ENCODE data around the gene AMBP.
"Not testable (repeated sequence)": the region's sequence is repeated elsewhere in the genome, so short reads cannot be mapped to it uniquely, and the experiment has no call there.

The AMBP gene

GRCh38 chr9:114092336-114092735, 14.2 kb upstream of the AMBP start:
- DNase-seq (ENCODE audit: extremely low read depth in 1 of 2, low read depth in 1 of 2): no peak

- DNase-seq (ENCODE audit: extremely low read depth in 1 of 2, low read depth in 1 of 2): no peak
Measured at GRCh38 chr9:114091711-114092110, 13.6 kb upstream of the AMBP start.

- no peak for DNase-seq (ENCODE audit: extremely low read depth in 1 of 2, low read depth in 1 of 2)
Measured at GRCh38 chr9:114090798-114091197, 12.7 kb upstream of the AMBP start.

GRCh38 chr9:114089206-114089840, 11.2 kb upstream of the AMBP start:
- DNase-seq (ENCODE audit: extremely low read depth in 1 of 2, low read depth in 1 of 2): no peak

- no peak for DNase-seq (ENCODE audit: extremely low read depth in 1 of 2, low read depth in 1 of 2)
Measured at GRCh38 chr9:114088571-114089170, 10.6 kb upstream of the AMBP start.

- no peak for DNase-seq (ENCODE audit: extremely low read depth in 1 of 2, low read depth in 1 of 2)
Measured at GRCh38 chr9:114087721-114088120, 9.6 kb upstream of the AMBP start.

GRCh38 chr9:114086607-114087006, 8.5 kb upstream of the AMBP start:
- DNase-seq (ENCODE audit: extremely low read depth in 1 of 2, low read depth in 1 of 2): no peak

GRCh38 chr9:114086009-114086408, 7.9 kb upstream of the AMBP start:
- DNase-seq (ENCODE audit: extremely low read depth in 1 of 2, low read depth in 1 of 2): no peak

- no peak for DNase-seq (ENCODE audit: extremely low read depth in 1 of 2, low read depth in 1 of 2)
Measured at GRCh38 chr9:114085387-114085789, 7.3 kb upstream of the AMBP start.

GRCh38 chr9:114084282-114085073, 6.4 kb upstream of the AMBP start:
- DNase-seq (ENCODE audit: extremely low read depth in 1 of 2, low read depth in 1 of 2): no peak

GRCh38 chr9:114083666-114084065, 5.6 kb upstream of the AMBP start:
- DNase-seq (ENCODE audit: extremely low read depth in 1 of 2, low read depth in 1 of 2): no peak

- DNase-seq (ENCODE audit: extremely low read depth in 1 of 2, low read depth in 1 of 2): not testable (repeated sequence)
Measured at GRCh38 chr9:114082763-114083412, 4.8 kb upstream of the AMBP start.

GRCh38 chr9:114082017-114082762, 4.1 kb upstream of the AMBP start:
- peak; percentile 40 to 67 for DNase-seq (ENCODE audit: extremely low read depth in 1 of 2, low read depth in 1 of 2)

GRCh38 chr9:114081441-114082016, 3.4 kb upstream of the AMBP start:
- no peak for DNase-seq (ENCODE audit: extremely low read depth in 1 of 2, low read depth in 1 of 2)

- DNase-seq (ENCODE audit: extremely low read depth in 1 of 2, low read depth in 1 of 2): no peak
Measured at GRCh38 chr9:114080773-114081440, 2.8 kb upstream of the AMBP start.

GRCh38 chr9:114080195-114080772, 2.2 kb upstream of the AMBP start:
- no peak for DNase-seq (ENCODE audit: extremely low read depth in 1 of 2, low read depth in 1 of 2)

- DNase-seq (ENCODE audit: extremely low read depth in 1 of 2, low read depth in 1 of 2): no peak
Measured at GRCh38 chr9:114078781-114079156, 669 bp upstream of the AMBP start.

GRCh38 chr9:114077162-114077837, 800 bp downstream of the AMBP start:
- DNase-seq (ENCODE audit: extremely low read depth in 1 of 2, low read depth in 1 of 2): no peak
